Omental fat pad (tissue), 4 donors: ENCODE data around the gene GABRB3. TPM values are rescaled to one million over a fixed set of nuclear protein-coding genes. Genes with fewer than 3 reads are reported as not detected.

ENCODE experiments used
- ATAC-seq: fragments of 150-250 bp; one replicate; pipeline ENCODE4 v1.9.1; 2016; ENCODE audit warnings: mild to moderate bottlenecking, moderate library complexity; ENCODE audit not compliant: low FRiP score
- DNase-seq: peaks from one replicate; pipeline ENCODE4 v3.0.0-alpha.2; 2019; ENCODE audit warnings: low spot score
- total RNA-seq, 4 donors: library from RNA; depleted of rRNA; stranded (reverse); fragments of >200 nt; gene quantifications; one replicate each; pipeline ENCODE4 v1.1.0, GENCODE V29; 2016
- TF ChIP-seq, protein P1 (sequence below), 3 donors: fragments of 450-650 bp; IDR thresholded peaks; one replicate each; pipeline ENCODE4 v1.5.1; 2016 to 2017; ENCODE audit warnings: antibody characterized with exemption in 3 of 3, mild to moderate bottlenecking in 3 of 3, moderate library complexity in 2 of 3

GABRB3 gene
- total RNA-seq, 4 donors from 2014 or later: 0.72 to 1.8 (median 1.2) TPM

DNA sequence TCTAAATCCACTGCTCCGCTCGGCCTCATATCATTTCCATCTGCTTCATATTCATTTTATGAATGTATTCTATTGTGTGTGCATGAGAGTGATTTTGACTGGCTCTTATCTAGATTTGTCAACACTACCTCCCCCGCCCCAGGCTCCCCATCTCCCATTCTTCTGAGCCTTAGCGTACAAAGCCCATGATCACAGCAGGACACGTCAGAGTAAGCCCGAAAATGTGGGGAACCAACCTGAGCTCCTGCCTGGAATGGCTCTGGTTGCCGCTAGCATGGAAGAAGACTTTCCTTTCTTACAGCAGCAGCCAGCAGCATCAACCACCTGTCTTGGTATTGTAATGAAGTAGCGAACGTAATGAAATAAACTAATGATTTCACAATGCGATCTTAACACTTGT, 61.4 kb downstream of the GABRB3 start:
- no peak for DNase-seq
- ATAC-seq: no peak
- TF ChIP-seq, protein P1, sequence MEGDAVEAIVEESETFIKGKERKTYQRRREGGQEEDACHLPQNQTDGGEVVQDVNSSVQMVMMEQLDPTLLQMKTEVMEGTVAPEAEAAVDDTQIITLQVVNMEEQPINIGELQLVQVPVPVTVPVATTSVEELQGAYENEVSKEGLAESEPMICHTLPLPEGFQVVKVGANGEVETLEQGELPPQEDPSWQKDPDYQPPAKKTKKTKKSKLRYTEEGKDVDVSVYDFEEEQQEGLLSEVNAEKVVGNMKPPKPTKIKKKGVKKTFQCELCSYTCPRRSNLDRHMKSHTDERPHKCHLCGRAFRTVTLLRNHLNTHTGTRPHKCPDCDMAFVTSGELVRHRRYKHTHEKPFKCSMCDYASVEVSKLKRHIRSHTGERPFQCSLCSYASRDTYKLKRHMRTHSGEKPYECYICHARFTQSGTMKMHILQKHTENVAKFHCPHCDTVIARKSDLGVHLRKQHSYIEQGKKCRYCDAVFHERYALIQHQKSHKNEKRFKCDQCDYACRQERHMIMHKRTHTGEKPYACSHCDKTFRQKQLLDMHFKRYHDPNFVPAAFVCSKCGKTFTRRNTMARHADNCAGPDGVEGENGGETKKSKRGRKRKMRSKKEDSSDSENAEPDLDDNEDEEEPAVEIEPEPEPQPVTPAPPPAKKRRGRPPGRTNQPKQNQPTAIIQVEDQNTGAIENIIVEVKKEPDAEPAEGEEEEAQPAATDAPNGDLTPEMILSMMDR (IDR thresholded peaks at IDR 0.05): no peak

DNA sequence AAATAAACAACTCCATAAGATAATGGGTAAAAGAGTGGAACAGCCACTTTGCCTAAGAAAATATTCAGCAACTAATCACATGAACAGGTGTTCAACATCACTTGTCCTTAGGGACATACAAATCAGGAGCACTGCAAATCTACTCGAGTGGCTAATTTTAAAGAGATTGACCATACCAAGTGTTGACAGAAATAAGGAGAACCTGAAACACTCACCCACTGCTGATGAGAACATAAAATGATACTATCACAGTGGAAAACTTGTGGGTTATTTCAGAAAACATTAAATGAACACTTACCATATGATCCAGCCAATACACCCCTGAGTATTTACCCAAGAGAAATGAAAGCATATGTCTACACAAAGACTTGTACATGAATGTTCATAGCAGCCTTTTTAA, 70.5 kb downstream of the GABRB3 start:
- TF ChIP-seq, protein P1 (IDR thresholded peaks at IDR 0.05): no peak
- DNase-seq (no peak), ATAC-seq (no peak)

DNA sequence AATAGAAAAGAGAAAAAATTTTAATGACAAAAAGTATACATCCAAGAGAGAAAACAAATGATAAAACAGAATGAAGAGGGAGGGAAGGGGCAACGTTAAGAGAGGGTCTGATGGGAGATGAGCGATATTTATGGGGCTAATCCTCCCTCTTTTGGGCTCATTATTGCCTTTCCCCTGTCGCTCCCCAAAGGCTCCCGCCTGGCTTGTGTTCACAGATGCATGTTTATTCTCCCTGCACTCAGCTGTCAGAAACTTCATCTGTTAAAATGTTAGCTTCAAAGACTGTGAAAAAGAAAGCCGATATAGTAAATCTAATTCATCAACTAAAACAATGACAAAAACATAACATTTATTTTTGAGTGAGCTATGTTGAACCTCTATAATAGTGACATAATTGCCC, 74.3 kb downstream of the GABRB3 start:
- TF ChIP-seq, protein P1 (IDR thresholded peaks at IDR 0.05): no peak
- no peak for DNase-seq
- no peak for ATAC-seq

DNA sequence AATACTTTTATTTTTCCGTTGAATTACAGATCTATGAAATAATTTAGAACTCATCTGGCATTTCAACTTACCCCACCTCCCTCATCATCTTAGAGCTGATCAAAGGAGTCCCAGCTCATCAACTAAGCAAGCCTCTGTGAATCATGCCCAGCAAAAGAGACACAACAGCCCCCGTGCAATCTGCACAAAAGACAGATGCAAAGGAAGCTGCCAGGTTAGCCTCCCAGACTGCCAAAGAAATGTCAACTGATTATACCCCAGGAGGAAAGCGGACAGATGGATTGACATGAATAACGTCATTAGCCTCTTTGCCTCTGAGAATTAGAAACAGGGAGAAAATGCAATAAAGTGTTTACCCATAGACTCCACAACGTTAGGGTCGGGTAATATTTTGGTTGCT, 75.0 kb downstream of the GABRB3 start:
- no peak for ATAC-seq
- TF ChIP-seq, protein P1 (IDR thresholded peaks at IDR 0.05): no peak

DNA sequence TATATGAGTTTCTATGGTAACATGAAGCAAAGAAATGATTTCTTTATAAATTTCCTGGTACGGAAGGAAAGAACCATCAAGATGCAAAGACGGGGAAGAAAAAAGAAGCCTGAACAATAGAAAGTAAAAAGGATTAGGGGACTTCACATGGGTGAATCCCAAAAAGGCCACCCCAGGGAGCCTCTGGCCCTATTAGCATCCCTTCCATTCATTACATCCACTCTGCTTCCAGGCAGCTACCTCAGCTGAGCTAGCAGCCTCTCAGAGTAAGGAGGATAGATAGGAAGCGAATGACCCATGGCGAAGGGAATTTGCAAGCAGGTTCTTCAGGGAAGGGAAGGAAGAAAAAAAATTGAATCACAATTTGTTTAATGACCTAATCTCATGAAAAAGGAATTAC, 81.6 kb downstream of the GABRB3 start:
- no peak for ATAC-seq
- no peak for DNase-seq
- TF ChIP-seq, protein P1 (IDR thresholded peaks at IDR 0.05): no peak

More for the DNA sequence above, 75.0 kb downstream of the GABRB3 start:
- DNase-seq: no peak

DNA sequence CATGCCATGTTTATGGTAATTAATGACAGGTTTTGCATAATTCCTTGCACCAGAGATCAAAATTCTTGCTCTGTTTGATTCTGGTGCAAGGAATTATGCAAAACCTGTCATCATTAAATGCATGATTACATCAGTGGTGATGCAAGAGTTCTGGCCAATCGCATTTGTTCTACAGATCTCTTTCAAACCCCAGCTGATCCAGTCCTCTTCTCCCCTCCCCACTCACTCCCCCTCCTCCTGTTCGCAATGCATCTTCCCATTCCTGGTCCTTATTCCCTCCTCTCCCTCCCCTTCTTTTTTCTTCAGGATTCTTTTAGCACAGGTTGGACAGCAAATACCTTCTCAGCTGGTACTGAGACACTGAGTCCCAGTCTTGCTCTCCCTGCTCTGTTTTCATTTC, 82.1 kb downstream of the GABRB3 start:
- ATAC-seq (no peak), DNase-seq (no peak)
- TF ChIP-seq, protein P1 (IDR thresholded peaks at IDR 0.05): no peak

DNA sequence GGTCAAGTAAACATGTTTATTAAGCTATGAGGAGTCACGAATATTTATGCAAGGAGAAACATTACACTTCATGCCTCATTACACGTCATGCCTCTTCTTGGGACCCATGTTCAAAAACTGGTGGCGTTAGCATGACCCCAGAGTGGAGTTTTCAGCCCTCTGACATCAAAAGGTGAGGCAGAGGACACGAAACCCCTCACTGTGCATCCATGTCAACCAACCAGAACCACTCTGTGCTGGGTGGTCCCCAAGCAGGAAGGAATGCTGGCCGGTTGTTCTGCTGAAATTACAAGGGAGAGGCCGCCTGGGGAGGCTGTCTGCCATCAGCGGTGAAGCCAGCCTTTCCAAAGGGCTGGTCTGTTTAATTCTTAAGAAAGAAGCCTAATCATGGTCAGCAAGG, 83.4 kb downstream of the GABRB3 start:
- TF ChIP-seq, protein P1 (IDR thresholded peaks at IDR 0.05): no peak
- no peak for ATAC-seq
- no peak for DNase-seq
